Keratinocyte (primary cell): ENCODE measurements around the gene BABAM2. TPM values are rescaled to one million over a fixed set of nuclear protein-coding genes. Genes with fewer than 3 reads are reported as not detected.

Source experiments
- DNase-seq: peaks from one replicate; pipeline ENCODE4 v3.0.0-alpha.2; 2011; ENCODE audit warnings: low read depth, missing footprints, low spot score
- FAIRE-seq: peaks from 2 replicates; lab custom pipeline; 2011; peaks lifted over from hg19 to GRCh38; lab: Jason Lieb, UNC
- H2AFZ ChIP-seq: 2 replicates; pipeline ENCODE4 v1.6.0; 2012; ENCODE audit warnings: low read length, control low read depth, inconsistent platforms; ENCODE audit not compliant: control insufficient read depth
- H3K27ac ChIP-seq: 2 replicates; pipeline ENCODE4 v1.5.1; 2011; ENCODE audit warnings: low read length; ENCODE audit not compliant: control insufficient read depth, insufficient read depth
- H3K27me3 ChIP-seq: 3 replicates; pipeline ENCODE4 v1.6.0; 2011; ENCODE audit warnings: low read length; ENCODE audit not compliant: control insufficient read depth, insufficient read depth; ENCODE audit errors: extremely low read depth
- H3K36me3 ChIP-seq, 2 experiments: 2 replicates in 1 of 2; 3 replicates in 1 of 2; pipeline ENCODE4 v1.5.1; 2011; ENCODE audit warnings: low read length in 2 of 2, mild to moderate bottlenecking in 1 of 2; ENCODE audit not compliant: control insufficient read depth in 2 of 2, insufficient read depth in 2 of 2; ENCODE audit errors: extremely low read depth in 1 of 2
- H3K4me1 ChIP-seq: 3 replicates; pipeline ENCODE4 v1.5.1; 2011; ENCODE audit warnings: low read length; ENCODE audit not compliant: control insufficient read depth, insufficient read depth; ENCODE audit errors: extremely low read depth
- H3K4me2 ChIP-seq: 3 replicates; pipeline ENCODE4 v1.6.0; 2011; ENCODE audit warnings: low read depth, low read length; ENCODE audit not compliant: control insufficient read depth, insufficient read depth; ENCODE audit errors: extremely low read depth
- H3K4me3 ChIP-seq, 3 experiments: fragments of 200-600 bp in 1 of 3; sonication (generic) in 1 of 3; 2 replicates in 2 of 3; 3 replicates in 1 of 3; pipeline ENCODE4 v1.5.1; 2011 to 2016; ENCODE audit warnings: low read length in 3 of 3, mild to moderate bottlenecking in 3 of 3, control low read depth in 2 of 3, inconsistent platforms in 1 of 3, low read depth in 1 of 3, mixed read lengths in 1 of 3, mixed run types in 1 of 3, moderate library complexity in 1 of 3; ENCODE audit not compliant: control insufficient read depth in 2 of 3, insufficient read depth in 2 of 3; ENCODE audit errors: extremely low read depth in 1 of 3
- H3K79me2 ChIP-seq: 2 replicates; pipeline ENCODE4 v1.6.0; 2012; ENCODE audit warnings: low read length; ENCODE audit not compliant: control insufficient read depth, insufficient read depth
- H3K9ac ChIP-seq: 3 replicates; pipeline ENCODE4 v1.6.0; 2011; ENCODE audit warnings: low read length; ENCODE audit not compliant: control insufficient read depth, insufficient read depth; ENCODE audit errors: extremely low read depth
- H3K9me1 ChIP-seq: 3 replicates; pipeline ENCODE4 v1.6.0; 2011; ENCODE audit warnings: low read length; ENCODE audit not compliant: control insufficient read depth, insufficient read depth; ENCODE audit errors: extremely low read depth
- H3K9me3 ChIP-seq: 2 replicates; pipeline ENCODE4 v1.5.1; 2012; ENCODE audit warnings: low read depth, low read length; ENCODE audit not compliant: control insufficient read depth
- H4K20me1 ChIP-seq: 3 replicates; pipeline ENCODE4 v1.6.0; 2011; ENCODE audit warnings: low read length; ENCODE audit not compliant: control insufficient read depth, insufficient read depth; ENCODE audit errors: extremely low read depth
- EZH2 ChIP-seq: IDR thresholded peaks from one replicate; pipeline ENCODE4 v1.6.1; 2012; ENCODE audit warnings: inconsistent platforms, mild to moderate bottlenecking, low read length, moderate library complexity
- dilution Hi-C: fragments of 300-500 bp; cut with MboI; formaldehyde crosslinking; loops from one replicate; pipeline ENCODE4 v1.7.0; 2020; ENCODE audit warnings: low sequenced_read_pairs; ENCODE audit not compliant: extremely low pct_ligation_motif_present
- polyA plus RNA-seq, 5 experiments: library from polyadenylated mRNA; depleted of rRNA in 3 of 5; stranded (reverse) in 3 of 5; stranded (forward) in 1 of 5; unstranded in 1 of 5; fragments of >200 nt; gene quantifications; 1 replicate in 1 of 5; 2 replicates in 3 of 5; 3 replicates in 1 of 5; pipeline versions ENCODE4 v1.2.1 to v1.2.3, GENCODE V29; 2011 to 2012; ENCODE audit warnings: missing spikeins in 2 of 5, low read depth in 1 of 5, low replicate concordance in 1 of 5
- TF ChIP-seq, protein P1 (sequence below), 3 experiments: IDR thresholded peaks in 1 of 3; conservative IDR thresholded peaks in 1 of 3; optimal IDR thresholded peaks in 1 of 3; 2 replicates in 2 of 3; 3 replicates in 1 of 3; pipeline versions ENCODE3 to v1.5.1; 2011; ENCODE audit warnings: low read length in 3 of 3, mild to moderate bottlenecking in 3 of 3, moderate library complexity in 2 of 3, control low read depth in 1 of 3, inconsistent platforms in 1 of 3; ENCODE audit not compliant: insufficient read depth in 2 of 3; ENCODE audit errors: extremely low read depth in 1 of 3

BABAM2 gene
- polyA plus RNA-seq, 1 donor (not counting 4 experiments of a cell fraction or from before 2014, with no cell fraction given): 29.8 TPM

DNA sequence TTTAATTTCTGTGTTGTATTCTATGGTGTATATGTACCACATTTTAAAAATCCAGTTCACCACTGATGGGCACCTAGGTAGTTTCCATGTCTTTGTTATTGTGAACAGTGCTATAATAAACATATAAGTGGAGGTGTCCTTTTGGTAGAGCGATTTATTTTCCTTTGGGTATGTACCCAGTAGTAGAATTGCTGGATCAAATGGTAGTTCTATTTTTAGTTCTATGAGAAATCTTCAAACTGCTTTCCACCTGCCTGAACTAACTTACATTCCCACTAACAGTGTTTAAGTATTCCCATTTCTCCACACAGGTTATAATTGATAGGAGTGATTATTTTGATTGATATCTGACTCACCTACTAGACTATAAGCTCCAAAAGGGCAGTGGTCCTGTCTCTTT is 148.2 kb downstream of the BABAM2 start:
- H3K9ac ChIP-seq: no peak overlapping the region
- no peaks in the 10 kb centered on the region for H3K9me1 ChIP-seq
- no peaks in the 10 kb centered on the region for H3K36me3 ChIP-seq
- no peak overlapping the region for H3K4me2 ChIP-seq
- dilution Hi-C loops: no loop called here
- H3K27me3 ChIP-seq: no peaks in the 10 kb centered on the region
- no peak overlapping the region for H2AFZ ChIP-seq
- FAIRE-seq: no peak
- no peak overlapping the region for H3K4me3 ChIP-seq
- H3K27ac ChIP-seq: no peak overlapping the region
- no peaks in the 10 kb centered on the region for H3K4me1 ChIP-seq
- H3K9me3 ChIP-seq: no peaks in the 10 kb centered on the region
- DNase-seq: no peak
- TF ChIP-seq, protein P1, sequence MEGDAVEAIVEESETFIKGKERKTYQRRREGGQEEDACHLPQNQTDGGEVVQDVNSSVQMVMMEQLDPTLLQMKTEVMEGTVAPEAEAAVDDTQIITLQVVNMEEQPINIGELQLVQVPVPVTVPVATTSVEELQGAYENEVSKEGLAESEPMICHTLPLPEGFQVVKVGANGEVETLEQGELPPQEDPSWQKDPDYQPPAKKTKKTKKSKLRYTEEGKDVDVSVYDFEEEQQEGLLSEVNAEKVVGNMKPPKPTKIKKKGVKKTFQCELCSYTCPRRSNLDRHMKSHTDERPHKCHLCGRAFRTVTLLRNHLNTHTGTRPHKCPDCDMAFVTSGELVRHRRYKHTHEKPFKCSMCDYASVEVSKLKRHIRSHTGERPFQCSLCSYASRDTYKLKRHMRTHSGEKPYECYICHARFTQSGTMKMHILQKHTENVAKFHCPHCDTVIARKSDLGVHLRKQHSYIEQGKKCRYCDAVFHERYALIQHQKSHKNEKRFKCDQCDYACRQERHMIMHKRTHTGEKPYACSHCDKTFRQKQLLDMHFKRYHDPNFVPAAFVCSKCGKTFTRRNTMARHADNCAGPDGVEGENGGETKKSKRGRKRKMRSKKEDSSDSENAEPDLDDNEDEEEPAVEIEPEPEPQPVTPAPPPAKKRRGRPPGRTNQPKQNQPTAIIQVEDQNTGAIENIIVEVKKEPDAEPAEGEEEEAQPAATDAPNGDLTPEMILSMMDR (optimal IDR thresholded peaks at IDR 0.05 in 1 of 3, IDR thresholded peaks at IDR 0.05 in 1 of 3, conservative IDR thresholded peaks at IDR 0.05 in 1 of 3; ENCODE audit: extremely low read depth in 1 of 3, insufficient read depth in 2 of 3, low read length in 3 of 3): no peak
- TF ChIP-seq EZH2: no peak
- H4K20me1 ChIP-seq: no peaks in the 10 kb centered on the region
- H3K79me2 ChIP-seq: no peaks in the 10 kb centered on the region

DNA sequence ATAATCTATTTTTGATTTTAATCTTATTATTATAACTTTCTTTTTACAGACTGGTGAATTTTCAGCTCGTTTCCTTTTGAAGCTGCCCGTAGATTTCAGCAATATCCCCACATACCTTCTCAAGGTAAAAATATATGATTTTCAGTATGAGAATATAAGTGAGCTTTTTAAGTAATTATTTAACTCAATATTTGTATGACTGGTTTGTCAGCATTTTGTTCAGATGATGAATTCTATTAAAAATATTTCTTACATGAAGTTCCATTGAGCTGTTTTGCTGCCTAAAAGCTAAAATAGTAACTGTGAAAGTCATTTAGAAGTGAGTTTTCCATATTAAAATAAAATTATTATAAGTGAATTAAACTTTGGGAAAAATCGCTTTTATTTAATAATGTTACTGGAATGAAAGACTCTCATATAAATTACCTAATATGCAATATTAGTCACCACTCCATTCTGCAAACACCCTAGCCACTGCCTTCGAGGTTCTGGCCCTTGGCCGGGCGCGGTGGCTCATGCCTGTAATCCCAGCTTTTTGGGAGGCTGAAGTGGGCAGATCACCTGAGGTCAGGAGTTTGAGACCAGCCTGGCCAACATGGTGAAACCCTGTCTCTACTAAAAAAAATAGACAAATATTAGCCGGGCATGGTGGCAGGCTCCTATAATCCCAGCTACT is 155.3 kb downstream of the BABAM2 start:
- Histone ChIP-seq H3K4me3 (no peak overlapping the region), H3K4me1 (peaks cover 7% of the 10 kb centered on the region), H2AFZ (no peak overlapping the region), H3K36me3 (no peaks in the 10 kb centered on the region), H3K9ac (no peak overlapping the region), H3K79me2 (no peaks in the 10 kb centered on the region), H3K27ac (no peak overlapping the region), H3K9me1 (no peaks in the 10 kb centered on the region), H4K20me1 (no peaks in the 10 kb centered on the region), H3K27me3 (no peaks in the 10 kb centered on the region), H3K4me2 (no peak overlapping the region), H3K9me3 (no peaks in the 10 kb centered on the region)
- no peak for DNase-seq
- no peak for FAIRE-seq
- TF ChIP-seq EZH2: no peak
- TF ChIP-seq, protein P1 (optimal IDR thresholded peaks at IDR 0.05 in 1 of 3, IDR thresholded peaks at IDR 0.05 in 1 of 3, conservative IDR thresholded peaks at IDR 0.05 in 1 of 3; ENCODE audit: extremely low read depth in 1 of 3, insufficient read depth in 2 of 3, low read length in 3 of 3): no peak
- dilution Hi-C loops: no loop called here
